ENCODE data around the gene NCOA3. TPM values are rescaled to one million over a fixed set of nuclear protein-coding genes. Genes with fewer than 3 reads are reported as not detected.

NCOA3 gene
- total RNA-seq, 6 donors from 2014 or later = 27.9 to 54.7 (median 38.9) TPM

- no peaks in the 10 kb centered on the region for H3K27me3 ChIP-seq
- no peak for DNase-seq
- WGBS, 2 donors = 73 to 85% methylated on average over 4 of the region's 4 CpGs
- H3K27ac ChIP-seq = peak overlapping the region in 2 of 4 donors; percentile 87 to 97
- no peak for ATAC-seq (ENCODE audit: low FRiP score in 2 of 2)
- no peak for TF ChIP-seq EP300 (IDR thresholded peaks at IDR 0.05)
- no peak for TF ChIP-seq CTCF (IDR thresholded peaks at IDR 0.05)
- no peak for TF ChIP-seq POLR2A (IDR thresholded peaks at IDR 0.05)
- no peak for TF ChIP-seq POLR2AphosphoS5 (IDR thresholded peaks at IDR 0.05)
- peaks cover 12 to 17% (median 12%) of the 10 kb centered on the region in 4 donors for H3K4me1 ChIP-seq
- H3K4me3 ChIP-seq = no peak overlapping the region
- H3K36me3 ChIP-seq = no peaks in the 10 kb centered on the region
- no peaks in the 10 kb centered on the region for H3K9me3 ChIP-seq
Measured at GRCh38 chr20:47500554-47500953, 1.1 kb upstream of the NCOA3 start.

- H3K27me3 ChIP-seq = no peaks in the 10 kb centered on the region
- ATAC-seq (ENCODE audit: low FRiP score in 2 of 2) (no peak), DNase-seq (no peak)
- WGBS, 2 donors = 21 to 26% methylated on average over 5 of the region's 5 CpGs
- TF ChIP-seq EP300 (IDR thresholded peaks at IDR 0.05) (no peak), POLR2A (IDR thresholded peaks at IDR 0.05) (no peak), POLR2AphosphoS5 (IDR thresholded peaks at IDR 0.05) (no peak), CTCF (IDR thresholded peaks at IDR 0.05) (no peak)
- H3K4me1 ChIP-seq = peaks cover 15 to 21% (median 16%) of the 10 kb centered on the region in 4 donors
- H3K4me3 ChIP-seq = peak overlapping the region; percentile 66 to 94 (median 78)
- no peaks in the 10 kb centered on the region for H3K9me3 ChIP-seq
- H3K27ac ChIP-seq = peak overlapping the region; percentile 87 to 99 (median 96)
- H3K36me3 ChIP-seq = no peaks in the 10 kb centered on the region
Measured at GRCh38 chr20:47501116-47501481, 588 bp upstream of the NCOA3 start.

GRCh38 chr20:47502271-47503239 is 868 bp downstream of the NCOA3 start:
- Histone ChIP-seq H3K4me3 (peak overlapping the region; percentile 66 to 94 (median 78)), H3K9me3 (no peaks in the 10 kb centered on the region), H3K27me3 (no peaks in the 10 kb centered on the region), H3K36me3 (no peaks in the 10 kb centered on the region), H3K4me1 (peaks cover 15 to 34% (median 23%) of the 10 kb centered on the region in 4 donors), H3K27ac (peak overlapping the region; percentile 87 to 99 (median 96))
- WGBS, 2 donors = 0% methylated on average over 29 to 34 of the region's 34 CpGs
- ATAC-seq (ENCODE audit: low FRiP score in 2 of 2) (peak; percentile 6 to 46), DNase-seq (peak in 1 of 2 donors; percentile 26)
- TF ChIP-seq POLR2AphosphoS5 (IDR thresholded peaks at IDR 0.05) (peak in 1 of 2 donors; percentile 35), POLR2A (IDR thresholded peaks at IDR 0.05) (peak in 1 of 4 donors; percentile 33), EP300 (IDR thresholded peaks at IDR 0.05) (no peak), CTCF (IDR thresholded peaks at IDR 0.05) (no peak)

GRCh38 chr20:47503685-47504084 is 2.0 kb downstream of the NCOA3 start:
- TF ChIP-seq EP300 (IDR thresholded peaks at IDR 0.05) (no peak), CTCF (IDR thresholded peaks at IDR 0.05) (no peak), POLR2A (IDR thresholded peaks at IDR 0.05) (no peak), POLR2AphosphoS5 (IDR thresholded peaks at IDR 0.05) (no peak)
- Histone ChIP-seq H3K4me1 (peaks cover 15 to 45% (median 23%) of the 10 kb centered on the region in 4 donors), H3K27me3 (no peaks in the 10 kb centered on the region), H3K4me3 (peak overlapping the region; percentile 66 to 94 (median 78)), H3K9me3 (no peaks in the 10 kb centered on the region), H3K36me3 (no peaks in the 10 kb centered on the region), H3K27ac (peak overlapping the region in 1 of 4 donors; percentile 97)
- DNase-seq (no peak), ATAC-seq (ENCODE audit: low FRiP score in 2 of 2) (no peak)
- WGBS, 2 donors = 46 to 57% methylated on average over 2 of the region's 2 CpGs
